ENCODE measurements around the gene SNX24.

SNX24 gene

GRCh38 chr5:123035918-123036390 lies 190.5 kb downstream of the SNX24 start:
- no peak for DNase-seq (ENCODE audit: low read depth in 1 of 2, low spot score in 1 of 2)
- TF ChIP-seq POLR2AphosphoS5 (IDR thresholded peaks at IDR 0.05; ENCODE audit: low read depth) = no peak
- Histone ChIP-seq H3K4me3 (replicated peaks; ENCODE audit: insufficient read depth, low read length) (peak overlapping the region; percentile 36), H3K27me3 (ENCODE audit: insufficient read depth, poor library complexity, severe bottlenecking) (peaks cover 12% of the 10 kb centered on the region), H3K27ac (replicated peaks) (no peak overlapping the region)

- no peak for TF ChIP-seq GABPA (IDR thresholded peaks at IDR 0.05; ENCODE audit: low read depth)
- peaks cover 12% of the 10 kb centered on the region for H3K27me3 ChIP-seq (ENCODE audit: insufficient read depth, poor library complexity, severe bottlenecking)
- H3K27ac ChIP-seq (replicated peaks) = no peak within 1 kb of the TSS
- DNase-seq (ENCODE audit: low read depth in 1 of 2, low spot score in 1 of 2) = no peak
- H3K4me3 ChIP-seq (replicated peaks; ENCODE audit: insufficient read depth, low read length) = peak within 1 kb of the TSS; percentile 36
Measured at GRCh38 chr5:123036391-123037103, 191.1 kb downstream of the SNX24 start, which contains the start of gene PPIC. TSS of gene PPIC (minus strand) at chr5:123036725. CDS start at chr5:123036625, 100 bp downstream.

DNA sequence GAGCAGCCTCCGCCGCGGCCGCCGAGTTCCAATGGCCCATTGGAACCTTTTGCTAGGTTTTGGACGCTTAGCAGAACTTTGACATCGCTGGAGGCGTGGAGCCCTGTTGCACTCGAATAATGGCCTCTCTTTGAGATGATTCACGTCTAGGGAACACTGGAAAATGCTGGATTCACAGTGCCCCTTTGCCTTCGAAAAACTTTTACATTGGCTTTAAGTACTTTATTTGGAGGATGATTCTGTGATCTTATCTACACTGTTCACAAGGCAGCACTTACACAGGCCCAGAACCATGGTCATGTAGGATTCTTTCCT lies 191.6 kb downstream of the SNX24 start:
- Histone ChIP-seq H3K27me3 (ENCODE audit: insufficient read depth, poor library complexity, severe bottlenecking) (peaks cover 12% of the 10 kb centered on the region), H3K27ac (replicated peaks) (no peak overlapping the region), H3K4me3 (replicated peaks; ENCODE audit: insufficient read depth, low read length) (no peak overlapping the region)
- no peak for DNase-seq (ENCODE audit: low read depth in 1 of 2, low spot score in 1 of 2)
- no peak for TF ChIP-seq GABPA (IDR thresholded peaks at IDR 0.05; ENCODE audit: low read depth)

DNA sequence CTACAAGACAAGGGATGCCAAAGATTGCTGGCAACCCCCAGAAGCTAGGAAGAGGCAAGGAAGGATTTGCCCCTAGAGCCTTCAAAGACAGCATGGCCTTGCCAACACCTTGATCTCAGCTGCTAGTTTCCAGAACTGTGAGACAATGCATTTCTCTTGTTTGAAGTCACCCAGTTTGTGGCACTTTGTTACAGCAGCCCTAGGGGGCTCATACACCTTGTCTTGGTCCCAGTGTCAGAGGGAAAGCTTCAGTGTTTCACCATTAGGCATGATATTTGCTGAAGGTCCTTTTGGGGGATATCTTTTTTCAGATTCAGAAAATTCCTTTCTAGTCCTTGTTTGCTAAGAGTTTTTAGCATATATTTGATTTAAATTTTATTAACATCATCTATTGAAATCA lies 194.3 kb downstream of the SNX24 start:
- TF ChIP-seq, protein P1, sequence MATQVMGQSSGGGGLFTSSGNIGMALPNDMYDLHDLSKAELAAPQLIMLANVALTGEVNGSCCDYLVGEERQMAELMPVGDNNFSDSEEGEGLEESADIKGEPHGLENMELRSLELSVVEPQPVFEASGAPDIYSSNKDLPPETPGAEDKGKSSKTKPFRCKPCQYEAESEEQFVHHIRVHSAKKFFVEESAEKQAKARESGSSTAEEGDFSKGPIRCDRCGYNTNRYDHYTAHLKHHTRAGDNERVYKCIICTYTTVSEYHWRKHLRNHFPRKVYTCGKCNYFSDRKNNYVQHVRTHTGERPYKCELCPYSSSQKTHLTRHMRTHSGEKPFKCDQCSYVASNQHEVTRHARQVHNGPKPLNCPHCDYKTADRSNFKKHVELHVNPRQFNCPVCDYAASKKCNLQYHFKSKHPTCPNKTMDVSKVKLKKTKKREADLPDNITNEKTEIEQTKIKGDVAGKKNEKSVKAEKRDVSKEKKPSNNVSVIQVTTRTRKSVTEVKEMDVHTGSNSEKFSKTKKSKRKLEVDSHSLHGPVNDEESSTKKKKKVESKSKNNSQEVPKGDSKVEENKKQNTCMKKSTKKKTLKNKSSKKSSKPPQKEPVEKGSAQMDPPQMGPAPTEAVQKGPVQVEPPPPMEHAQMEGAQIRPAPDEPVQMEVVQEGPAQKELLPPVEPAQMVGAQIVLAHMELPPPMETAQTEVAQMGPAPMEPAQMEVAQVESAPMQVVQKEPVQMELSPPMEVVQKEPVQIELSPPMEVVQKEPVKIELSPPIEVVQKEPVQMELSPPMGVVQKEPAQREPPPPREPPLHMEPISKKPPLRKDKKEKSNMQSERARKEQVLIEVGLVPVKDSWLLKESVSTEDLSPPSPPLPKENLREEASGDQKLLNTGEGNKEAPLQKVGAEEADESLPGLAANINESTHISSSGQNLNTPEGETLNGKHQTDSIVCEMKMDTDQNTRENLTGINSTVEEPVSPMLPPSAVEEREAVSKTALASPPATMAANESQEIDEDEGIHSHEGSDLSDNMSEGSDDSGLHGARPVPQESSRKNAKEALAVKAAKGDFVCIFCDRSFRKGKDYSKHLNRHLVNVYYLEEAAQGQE (IDR thresholded peaks at IDR 0.05; ENCODE audit: insufficient replicate concordance, low read depth) = no peak
- no peak for TF ChIP-seq GABPA (IDR thresholded peaks at IDR 0.05; ENCODE audit: low read depth)
- TF ChIP-seq SPI1 (IDR thresholded peaks at IDR 0.05; ENCODE audit: borderline replicate concordance, low read depth) = no peak
- TF ChIP-seq POLR2AphosphoS5 (IDR thresholded peaks at IDR 0.05; ENCODE audit: low read depth) = no peak
- TF ChIP-seq, protein P2, sequence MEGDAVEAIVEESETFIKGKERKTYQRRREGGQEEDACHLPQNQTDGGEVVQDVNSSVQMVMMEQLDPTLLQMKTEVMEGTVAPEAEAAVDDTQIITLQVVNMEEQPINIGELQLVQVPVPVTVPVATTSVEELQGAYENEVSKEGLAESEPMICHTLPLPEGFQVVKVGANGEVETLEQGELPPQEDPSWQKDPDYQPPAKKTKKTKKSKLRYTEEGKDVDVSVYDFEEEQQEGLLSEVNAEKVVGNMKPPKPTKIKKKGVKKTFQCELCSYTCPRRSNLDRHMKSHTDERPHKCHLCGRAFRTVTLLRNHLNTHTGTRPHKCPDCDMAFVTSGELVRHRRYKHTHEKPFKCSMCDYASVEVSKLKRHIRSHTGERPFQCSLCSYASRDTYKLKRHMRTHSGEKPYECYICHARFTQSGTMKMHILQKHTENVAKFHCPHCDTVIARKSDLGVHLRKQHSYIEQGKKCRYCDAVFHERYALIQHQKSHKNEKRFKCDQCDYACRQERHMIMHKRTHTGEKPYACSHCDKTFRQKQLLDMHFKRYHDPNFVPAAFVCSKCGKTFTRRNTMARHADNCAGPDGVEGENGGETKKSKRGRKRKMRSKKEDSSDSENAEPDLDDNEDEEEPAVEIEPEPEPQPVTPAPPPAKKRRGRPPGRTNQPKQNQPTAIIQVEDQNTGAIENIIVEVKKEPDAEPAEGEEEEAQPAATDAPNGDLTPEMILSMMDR (IDR thresholded peaks at IDR 0.05; ENCODE audit: insufficient read depth, low read length) = no peak
- no peak for DNase-seq (ENCODE audit: low read depth in 1 of 2, low spot score in 1 of 2)
- Histone ChIP-seq H3K27me3 (ENCODE audit: insufficient read depth, poor library complexity, severe bottlenecking) (peaks cover 12% of the 10 kb centered on the region), H3K27ac (replicated peaks) (no peak overlapping the region), H3K4me3 (replicated peaks; ENCODE audit: insufficient read depth, low read length) (no peak overlapping the region)

- DNase-seq (ENCODE audit: low read depth in 1 of 2, low spot score in 1 of 2) = no peak
- H3K4me3 ChIP-seq (replicated peaks; ENCODE audit: insufficient read depth, low read length) = no peak overlapping the region
- no peak overlapping the region for H3K27ac ChIP-seq (replicated peaks)
- TF ChIP-seq SPI1 (IDR thresholded peaks at IDR 0.05; ENCODE audit: borderline replicate concordance, low read depth) (no peak), POLR2AphosphoS5 (IDR thresholded peaks at IDR 0.05; ENCODE audit: low read depth) (no peak), GABPA (IDR thresholded peaks at IDR 0.05; ENCODE audit: low read depth) (no peak)
- TF ChIP-seq, protein P1 (IDR thresholded peaks at IDR 0.05; ENCODE audit: insufficient replicate concordance, low read depth) = no peak
- TF ChIP-seq, protein P2 (IDR thresholded peaks at IDR 0.05; ENCODE audit: insufficient read depth, low read length) = no peak
- no peaks in the 10 kb centered on the region for H3K27me3 ChIP-seq (ENCODE audit: insufficient read depth, poor library complexity, severe bottlenecking)
Measured at GRCh38 chr5:123044926-123045617, 199.7 kb downstream of the SNX24 start.

Data from HL-60 (cell line).